Fibroblast of mammary gland (primary cell): ENCODE data around the gene BMPR1B.
"Not testable (repeated sequence)": the region's sequence is repeated elsewhere in the genome, so short reads cannot be mapped to it uniquely, and the experiment has no call there.

ENCODE experiments used
- DNase-seq: peaks from one replicate; pipeline ENCODE4 v3.0.0-alpha.2; 2010; ENCODE audit warnings: low read depth
- H3K4me3 ChIP-seq: 2 replicates; pipeline ENCODE4 v1.5.1; 2011; ENCODE audit warnings: low read depth, mild to moderate bottlenecking, low read length, moderate library complexity; ENCODE audit not compliant: control insufficient read depth
- CTCF ChIP-seq: conservative IDR thresholded peaks from 2 replicates; pipeline ENCODE4 v1.5.1; 2011; ENCODE audit warnings: low read depth, low read length, inconsistent platforms; ENCODE audit not compliant: control insufficient read depth, insufficient read depth

The BMPR1B gene

GRCh38 chr4:95049551-95050233, 291.9 kb downstream of the BMPR1B start:
- TF ChIP-seq CTCF = no peak
- no peak overlapping the region for H3K4me3 ChIP-seq
- peak; percentile 8 for DNase-seq

GRCh38 chr4:95050980-95051701, 293.4 kb downstream of the BMPR1B start:
- no peak for DNase-seq
- no peak overlapping the region for H3K4me3 ChIP-seq
- no peak for TF ChIP-seq CTCF

- DNase-seq = no peak
- no peak for TF ChIP-seq CTCF
- no peak overlapping the region for H3K4me3 ChIP-seq
These were observed 293.9 kb downstream of the BMPR1B start for GRCh38 chr4:95051702-95052020.

- TF ChIP-seq CTCF = no peak
- no peak for DNase-seq
- H3K4me3 ChIP-seq = no peak overlapping the region
These were observed 301.2 kb downstream of the BMPR1B start for GRCh38 chr4:95058991-95059390.

GRCh38 chr4:95059663-95060062, 301.9 kb downstream of the BMPR1B start:
- peak; percentile 70 for DNase-seq
- no peak for TF ChIP-seq CTCF
- no peak overlapping the region for H3K4me3 ChIP-seq

- no peak for TF ChIP-seq CTCF
- peak; percentile 22 for DNase-seq
- no peak overlapping the region for H3K4me3 ChIP-seq
These were observed 303.5 kb downstream of the BMPR1B start for GRCh38 chr4:95061220-95061619.

- not testable (repeated sequence) for DNase-seq, H3K4me3 ChIP-seq
These were observed 304.0 kb downstream of the BMPR1B start for GRCh38 chr4:95061801-95062200.
